CD14-positive monocyte (primary cell): ENCODE measurements around the gene CTF1. TPM values are rescaled to one million over a fixed set of nuclear protein-coding genes. Genes with fewer than 3 reads are reported as not detected.

Experiments
- DNase-seq, 3 donors: peaks; one replicate each; pipeline ENCODE4 v3.0.0-alpha.2; 2011 to 2022
- H2AFZ ChIP-seq: 2 replicates; pipeline ENCODE4 v1.6.0; 2012; ENCODE audit warnings: mild to moderate bottlenecking, low read depth, low read length, inconsistent platforms; ENCODE audit not compliant: insufficient read depth, poor library complexity, severe bottlenecking
- H3K27ac ChIP-seq, 2 donors: 1 replicate in 1 of 2; 2 replicates in 1 of 2; pipeline ENCODE4 v1.5.1; 2012 to 2013; ENCODE audit warnings: low read length in 2 of 2, control low read depth in 1 of 2, inconsistent platforms in 1 of 2, low read depth in 1 of 2, mild to moderate bottlenecking in 1 of 2
- H3K27me3 ChIP-seq, 2 donors: one replicate each; pipeline versions ENCODE4 v1.6.0 to v1.6.1; 2011 to 2013; ENCODE audit warnings: low read length in 2 of 2; ENCODE audit not compliant: control insufficient read depth in 2 of 2, insufficient read depth in 2 of 2
- H3K36me3 ChIP-seq, 2 donors: replicated peaks in 1 of 2; 1 replicate in 1 of 2; 2 replicates in 1 of 2; pipeline versions ENCODE4 v1.5.1 to v1.6.1; 2012 to 2013; ENCODE audit warnings: low read length in 2 of 2, control low read depth in 1 of 2, inconsistent platforms in 1 of 2, mild to moderate bottlenecking in 1 of 2; ENCODE audit not compliant: insufficient read depth in 2 of 2, control insufficient read depth in 1 of 2
- H3K4me1 ChIP-seq, 2 donors: 1 replicate in 1 of 2; 2 replicates in 1 of 2; pipeline versions ENCODE4 v1.5.1 to v1.6.1; 2012 to 2013; ENCODE audit warnings: low read length in 2 of 2, control low read depth in 1 of 2, inconsistent platforms in 1 of 2, mild to moderate bottlenecking in 1 of 2, moderate library complexity in 1 of 2; ENCODE audit not compliant: insufficient read depth in 2 of 2, control insufficient read depth in 1 of 2
- H3K4me2 ChIP-seq: replicated peaks from 2 replicates; pipeline ENCODE3; 2012; ENCODE audit warnings: low read length, moderate library complexity, mild to moderate bottlenecking; ENCODE audit not compliant: poor library complexity, severe bottlenecking; ENCODE audit errors: extremely low read depth
- H3K4me3 ChIP-seq, 3 experiments: fragments of 200-600 bp in 1 of 3; sonication (generic) in 1 of 3; replicated peaks in 1 of 3; 1 replicate in 2 of 3; 2 replicates in 1 of 3; pipeline ENCODE4 v1.5.1; 2011 to 2013; ENCODE audit warnings: low read length in 3 of 3, mild to moderate bottlenecking in 3 of 3, control low read depth in 2 of 3, low read depth in 2 of 3, inconsistent platforms in 1 of 3, moderate library complexity in 1 of 3
- H3K79me2 ChIP-seq: 2 replicates; pipeline ENCODE4 v1.6.0; 2012; ENCODE audit warnings: mild to moderate bottlenecking, control low read depth, inconsistent platforms, low read length, moderate library complexity; ENCODE audit not compliant: insufficient read depth
- H3K9ac ChIP-seq: 2 replicates; pipeline ENCODE4 v1.6.0; 2017; ENCODE audit warnings: low read length, mild to moderate bottlenecking; ENCODE audit not compliant: insufficient read depth, poor library complexity, severe bottlenecking
- H3K9me3 ChIP-seq, 2 donors: replicated peaks in 1 of 2; 1 replicate in 1 of 2; 2 replicates in 1 of 2; pipeline versions ENCODE4 v1.5.1 to v1.6.1; 2012 to 2013; ENCODE audit warnings: low read length in 2 of 2, control low read depth in 1 of 2; ENCODE audit not compliant: control insufficient read depth in 1 of 2, insufficient read depth in 1 of 2
- H4K20me1 ChIP-seq: 2 replicates; pipeline ENCODE4 v1.6.0; 2012; ENCODE audit warnings: mild to moderate bottlenecking, low read length, control low read depth, moderate library complexity; ENCODE audit not compliant: insufficient read depth
- H3K27ac Mint-ChIP-seq, 7 donors: one replicate each; pipeline ENCODE4 v1.8.0; 2020; ENCODE audit warnings: mild to moderate bottlenecking in 7 of 7, mixed read lengths in 7 of 7, moderate library complexity in 6 of 7, inconsistent platforms in 2 of 7
- H3K27me3 Mint-ChIP-seq, 3 donors: one replicate each; pipeline ENCODE4 v1.8.0; 2021 to 2022; ENCODE audit warnings: low read depth in 3 of 3, mild to moderate bottlenecking in 3 of 3, mixed read lengths in 3 of 3, moderate library complexity in 3 of 3, inconsistent platforms in 1 of 3
- H3K36me3 Mint-ChIP-seq, 2 donors: one replicate each; pipeline ENCODE4 v1.8.0; 2020; ENCODE audit warnings: mixed read lengths in 2 of 2, inconsistent platforms in 1 of 2, mild to moderate bottlenecking in 1 of 2
- H3K4me1 Mint-ChIP-seq: one replicate; pipeline ENCODE4 v1.8.0; 2020; ENCODE audit warnings: mild to moderate bottlenecking, mixed read lengths
- H3K4me3 Mint-ChIP-seq, 2 donors: one replicate each; pipeline ENCODE4 v1.8.0; 2020; ENCODE audit warnings: mild to moderate bottlenecking in 2 of 2, mixed read lengths in 2 of 2, moderate library complexity in 1 of 2
- H3K9me3 Mint-ChIP-seq, 7 donors: one replicate each; pipeline ENCODE4 v1.8.0; 2020 to 2022; ENCODE audit warnings: mixed read lengths in 7 of 7, mild to moderate bottlenecking in 6 of 7, moderate library complexity in 6 of 7, inconsistent platforms in 2 of 7
- CTCF ChIP-seq: fragments of 200-600 bp; IDR thresholded peaks from one replicate; pipeline ENCODE4 v1.8.0; 2022; ENCODE audit warnings: antibody characterized with exemption, mild to moderate bottlenecking
- WGBS: methylation state at CpG from one replicate; pipeline ENCODE4 v1.1.5; 2013; ENCODE audit warnings: missing lambda C conversion rate; ENCODE audit not compliant: insufficient coverage; 5-methylcytosine and 5-hydroxymethylcytosine counted together
- intact Hi-C, 2 donors: fragments of 100-400 bp; cut with micrococcal nuclease; formaldehyde crosslinking; loops; one replicate each; pipeline versions ENCODE4 v1.15.0 to v1.15.1; 2023
- polyA plus RNA-seq, 3 donors: library from polyadenylated mRNA; depleted of rRNA in 1 of 3; unstranded in 2 of 3; stranded (reverse) in 1 of 3; fragments of 300-500 nt in 2 of 3; fragments of >200 nt in 1 of 3; fragmentation: Illumina TruSeq in 2 of 3; gene quantifications; 1 replicate in 2 of 3; 2 replicates in 1 of 3; pipeline ENCODE4 v1.2.3, GENCODE V29; 2012 to 2021

CTF1 gene
- polyA plus RNA-seq, 3 donors = 0.93 TPM; not detected in 2

- no peak for DNase-seq
- H3K36me3 Mint-ChIP-seq = peaks cover 50 to 78% of the 10 kb centered on the region in 2 donors
- Histone ChIP-seq H3K9me3 (no peaks in the 10 kb centered on the region), H3K4me2 (no peak overlapping the region), H3K27ac (no peak overlapping the region), H2AFZ (no peak overlapping the region), H3K9ac (no peak overlapping the region), H3K36me3 (peaks cover 17 to 72% of the 10 kb centered on the region in 2 donors), H3K4me1 (no peaks in the 10 kb centered on the region), H3K27me3 (no peaks in the 10 kb centered on the region), H4K20me1 (no peaks in the 10 kb centered on the region), H3K79me2 (no peaks in the 10 kb centered on the region), H3K4me3 (no peak overlapping the region)
- H3K4me1 Mint-ChIP-seq = peaks cover 4% of the 10 kb centered on the region
- H3K27me3 Mint-ChIP-seq = peaks cover 0 to 2% (median 0%) of the 10 kb centered on the region in 3 donors
- H3K27ac Mint-ChIP-seq = no peak overlapping the region
- no peak for TF ChIP-seq CTCF
- H3K4me3 Mint-ChIP-seq = no peak overlapping the region
- WGBS = 99% methylated on average over 9 of the region's 9 CpGs
- no peaks in the 10 kb centered on the region for H3K9me3 Mint-ChIP-seq
- intact Hi-C loops = no loop called here
These were observed 11.2 kb upstream of the CTF1 start for GRCh38 chr16:30885196-30885595.

DNA sequence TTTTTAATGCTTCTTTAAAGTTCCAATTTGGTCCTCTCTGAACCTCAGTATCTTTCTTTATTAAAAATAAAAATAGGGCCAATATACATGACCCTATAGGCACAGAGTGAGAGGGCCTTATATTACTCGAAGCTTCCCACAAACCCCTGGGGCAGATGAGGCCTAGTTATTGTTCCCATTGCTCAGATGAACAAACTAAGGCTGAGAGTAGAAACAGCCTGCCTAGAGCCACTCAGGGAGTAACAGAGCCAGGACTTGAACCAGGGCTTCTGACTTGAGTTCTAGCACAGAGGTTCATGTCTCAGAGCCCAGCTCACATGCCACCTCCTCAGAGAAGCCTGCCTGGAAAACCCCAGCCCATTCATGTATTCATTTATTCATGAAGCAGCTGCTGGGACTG, 10.3 kb upstream of the CTF1 start:
- intact Hi-C loops = no loop called here
- no peak overlapping the region for H3K4me3 ChIP-seq
- H3K4me3 Mint-ChIP-seq = no peak overlapping the region

More for the DNA sequence above, 10.3 kb upstream of the CTF1 start:
- 100% methylated on average over 1 of the region's 1 CpG for WGBS
- no peaks in the 10 kb centered on the region for H3K79me2 ChIP-seq
- H3K27ac ChIP-seq = no peak overlapping the region
- Mint-ChIP-seq H3K27me3 (peaks cover 0 to 2% (median 0%) of the 10 kb centered on the region in 3 donors), H3K36me3 (peaks cover 44 to 81% of the 10 kb centered on the region in 2 donors), H3K9me3 (no peaks in the 10 kb centered on the region), H3K4me1 (peaks cover 4% of the 10 kb centered on the region), H3K27ac (no peak overlapping the region)
- H3K36me3 ChIP-seq = peaks cover 17 to 74% of the 10 kb centered on the region in 2 donors
- no peaks in the 10 kb centered on the region for H3K9me3 ChIP-seq
- H3K4me2 ChIP-seq = no peak overlapping the region
- H3K27me3 ChIP-seq = no peaks in the 10 kb centered on the region
- no peak for DNase-seq
- no peaks in the 10 kb centered on the region for H4K20me1 ChIP-seq
- no peak overlapping the region for H3K9ac ChIP-seq
- TF ChIP-seq CTCF = no peak
- H2AFZ ChIP-seq = no peak overlapping the region
- no peaks in the 10 kb centered on the region for H3K4me1 ChIP-seq
